GM19467 (cell line): ENCODE data around the gene NACC2.
"Not testable (repeated sequence)": the region's sequence is repeated elsewhere in the genome, so short reads cannot be mapped to it uniquely, and the experiment has no call there.

ENCODE experiments used
- ATAC-seq: cut with Tn5 transposase; IDR thresholded peaks from one replicate; pipeline ENCODE4 v1.9.1; 2021; ENCODE audit warnings: mild to moderate bottlenecking, moderate library complexity; ENCODE audit not compliant: unreplicated experiment

NACC2 gene

DNA sequence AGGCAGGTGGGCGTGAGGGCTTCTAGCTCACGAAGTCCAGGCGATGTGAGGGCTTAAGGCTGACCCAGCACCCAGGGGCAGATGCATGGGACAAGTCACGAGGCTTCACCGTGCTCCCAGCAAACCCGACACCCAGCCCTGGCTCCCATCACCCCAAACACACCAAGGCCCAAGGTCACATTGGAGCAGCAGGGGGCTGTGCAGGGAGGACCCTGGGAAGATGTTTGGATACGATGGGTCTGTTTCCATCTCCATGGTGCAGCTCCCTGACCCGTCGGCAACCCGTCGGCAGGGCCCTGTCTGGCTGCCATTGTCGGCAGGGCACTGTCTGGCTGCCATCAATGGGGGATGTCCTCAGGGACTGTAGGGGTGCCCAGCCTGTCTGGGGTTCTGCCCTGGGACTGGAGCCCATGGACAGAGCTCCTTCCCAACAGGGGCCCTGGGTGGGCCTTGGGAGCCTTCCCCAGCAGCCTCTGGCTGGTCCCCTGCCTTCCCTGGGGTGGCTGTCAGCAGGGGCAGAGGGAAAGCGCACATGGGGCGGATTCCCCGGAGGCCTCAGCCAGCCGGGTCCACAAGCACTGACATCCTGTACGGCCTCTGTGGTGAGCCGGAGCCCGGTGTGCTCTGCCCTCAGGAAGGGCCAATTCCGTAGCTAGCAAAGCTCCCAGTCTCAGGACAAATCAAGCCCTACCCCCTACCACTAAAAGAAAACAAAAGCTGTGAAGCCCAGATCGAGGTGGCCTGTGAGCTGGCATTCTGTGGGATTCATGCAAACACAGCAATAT lies 47.1 kb downstream of the NACC2 start:
- ATAC-seq, result no peak

- ATAC-seq, result no peak
Observed at GRCh38 chr9:136047076-136047774, 47.9 kb downstream of the NACC2 start.

DNA sequence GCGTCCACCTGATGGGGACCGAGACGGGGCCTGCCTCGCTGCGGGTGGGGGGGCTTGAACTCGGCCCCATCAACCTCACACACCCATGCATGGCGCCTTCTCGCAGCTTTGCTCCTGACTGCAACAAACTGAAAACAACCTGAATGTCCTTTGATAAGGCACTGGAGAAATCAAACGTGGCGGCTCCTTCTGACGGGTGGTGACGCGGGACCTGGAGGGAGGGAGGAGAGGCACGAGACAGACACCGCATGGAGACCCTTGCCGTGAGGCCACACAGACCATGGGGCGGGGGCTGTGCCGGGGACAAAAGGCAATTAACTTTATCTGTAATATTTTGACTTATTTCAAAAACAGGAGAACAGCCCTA lies 48.6 kb downstream of the NACC2 start:
- ATAC-seq, result no peak

DNA sequence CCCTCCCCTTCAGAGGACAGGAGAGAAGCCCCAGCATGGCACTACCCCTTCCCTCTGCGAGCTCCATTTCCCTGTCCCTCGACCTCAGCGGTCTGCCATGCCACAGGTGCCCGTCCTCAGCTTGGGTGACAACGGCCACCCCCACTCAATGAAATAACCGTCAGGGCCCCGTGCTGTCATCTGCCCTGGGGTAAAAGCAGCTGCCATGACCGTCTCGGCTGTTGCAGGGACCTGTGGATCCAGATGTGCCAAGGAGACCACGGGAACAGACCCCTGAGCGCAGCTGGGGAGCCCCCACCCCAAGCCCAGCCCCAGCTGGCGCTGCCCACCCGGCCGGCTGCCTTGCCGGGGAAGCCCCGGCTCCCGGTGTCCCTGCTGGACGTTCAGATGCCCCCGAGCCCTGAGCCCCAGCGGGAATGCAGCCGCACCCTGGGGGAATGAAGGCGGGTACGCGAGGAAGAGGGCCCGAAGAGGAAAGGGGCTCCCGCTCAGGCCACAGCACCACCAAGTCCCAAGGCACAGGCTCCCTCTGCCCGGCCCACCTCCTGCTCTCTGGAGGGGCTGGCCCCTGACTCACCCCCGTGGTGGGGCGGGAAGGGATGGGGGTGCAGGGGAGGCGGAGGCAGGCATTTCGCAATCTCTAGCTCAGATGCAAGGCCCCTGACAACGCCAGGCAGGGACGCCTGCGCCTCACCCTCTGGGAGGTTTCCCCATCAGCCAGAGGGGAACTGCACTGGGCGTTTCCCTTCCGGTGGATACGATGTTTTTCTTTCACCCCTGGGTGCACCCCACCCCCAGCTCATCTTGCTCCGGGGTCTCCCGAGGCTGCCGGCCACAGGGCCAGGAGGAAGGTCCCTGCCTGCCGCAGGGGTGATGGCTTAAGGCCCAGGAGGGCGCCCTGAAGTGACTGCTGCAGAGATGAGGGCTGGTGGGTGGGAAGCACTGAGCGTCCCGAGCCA lies 49.2 kb downstream of the NACC2 start:
- no peak for ATAC-seq

DNA sequence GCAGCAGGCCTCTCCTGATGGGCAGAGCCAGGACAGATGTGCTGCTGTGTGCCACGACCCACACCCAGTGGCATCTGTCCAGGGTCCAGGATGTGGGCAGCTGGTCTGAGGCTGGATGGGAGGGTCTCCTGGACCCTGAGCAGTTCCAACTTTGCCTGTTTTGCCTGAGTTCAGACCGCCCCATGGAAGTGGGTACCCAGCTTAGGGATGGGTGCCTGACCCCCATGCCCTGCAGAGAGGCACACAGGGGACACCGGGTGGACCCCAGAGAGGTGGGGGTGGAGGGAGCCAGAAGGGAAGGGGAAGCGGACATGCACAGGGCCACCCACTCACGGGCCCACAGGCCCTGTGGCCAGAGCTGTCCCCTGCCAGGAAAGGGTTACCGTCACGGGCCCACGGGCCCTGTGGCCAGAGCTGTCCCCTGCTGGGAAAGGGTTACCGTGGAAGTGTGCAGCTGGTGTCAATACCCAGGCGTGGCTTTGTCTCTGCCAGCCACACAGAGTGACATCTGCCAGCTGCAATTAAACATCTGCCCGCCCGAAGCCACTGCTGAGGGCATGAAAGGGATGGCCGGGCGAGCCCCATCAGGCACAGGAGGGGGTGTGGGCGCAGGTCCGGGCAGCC lies 50.0 kb downstream of the NACC2 start:
- ATAC-seq, result no peak

DNA sequence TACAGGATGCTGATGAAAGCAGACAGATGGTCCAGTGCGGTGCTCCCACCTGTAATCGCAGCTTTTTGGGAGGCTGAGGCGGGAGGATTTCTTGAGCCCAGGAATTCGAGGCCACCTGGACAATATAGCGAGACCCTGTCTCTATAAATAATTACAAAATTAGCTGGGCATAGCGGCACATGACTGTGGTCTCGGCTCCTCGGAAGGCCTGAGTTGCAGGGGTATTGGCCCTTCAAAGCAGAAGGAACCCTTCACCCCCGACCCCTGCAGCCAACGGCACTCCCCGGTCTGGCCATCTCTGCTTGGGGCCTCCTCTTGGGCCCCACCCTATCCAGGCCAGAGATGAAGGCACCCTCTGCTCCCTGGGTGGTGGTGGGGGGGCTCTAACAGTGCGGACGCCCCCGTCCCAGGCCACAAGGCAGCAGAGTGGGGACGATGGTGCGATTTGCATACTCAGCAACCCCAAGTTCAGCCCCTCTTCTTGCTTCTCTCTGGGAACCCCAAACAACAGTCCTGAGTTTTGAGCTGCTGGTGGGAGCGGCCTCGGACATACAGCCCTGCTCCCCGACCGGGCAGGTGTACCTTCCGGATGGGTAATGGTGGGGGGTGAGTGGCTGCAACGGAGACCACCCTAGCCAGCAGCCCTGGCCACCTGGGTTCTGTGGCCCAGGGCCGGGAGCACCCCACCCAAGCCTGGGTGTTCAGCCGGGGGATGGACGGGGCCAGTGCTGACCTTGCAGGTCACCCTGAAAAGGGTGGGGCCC lies 50.7 kb downstream of the NACC2 start:
- ATAC-seq, result no peak

GRCh38 chr9:136043441-136043991 lies 51.6 kb downstream of the NACC2 start:
- ATAC-seq, result no peak

- no peak for ATAC-seq
Observed at GRCh38 chr9:136042541-136042940, 52.5 kb downstream of the NACC2 start.

DNA sequence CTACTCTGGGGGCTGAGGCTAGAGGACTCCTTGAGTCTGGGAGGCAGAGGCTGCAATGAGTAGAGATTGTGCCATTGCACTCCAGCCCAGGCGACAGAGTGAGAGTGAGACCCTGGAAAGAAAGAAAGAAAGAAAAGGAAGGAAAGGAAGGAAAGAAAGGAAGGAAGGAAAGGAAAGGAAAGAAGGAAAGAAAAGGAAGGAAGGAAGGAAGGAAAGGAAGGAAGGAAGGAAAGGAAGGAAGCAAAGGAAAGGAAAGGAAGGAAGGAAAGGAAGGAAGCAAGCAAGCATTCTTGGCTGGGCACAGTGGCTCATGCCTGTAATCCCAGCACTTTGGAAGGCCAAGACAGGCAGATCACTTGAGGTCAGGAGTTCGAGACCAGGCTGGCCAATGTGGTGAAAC lies 54.2 kb downstream of the NACC2 start:
- not testable (repeated sequence) for ATAC-seq

GRCh38 chr9:136039488-136039887 lies 55.6 kb downstream of the NACC2 start:
- no peak for ATAC-seq

DNA sequence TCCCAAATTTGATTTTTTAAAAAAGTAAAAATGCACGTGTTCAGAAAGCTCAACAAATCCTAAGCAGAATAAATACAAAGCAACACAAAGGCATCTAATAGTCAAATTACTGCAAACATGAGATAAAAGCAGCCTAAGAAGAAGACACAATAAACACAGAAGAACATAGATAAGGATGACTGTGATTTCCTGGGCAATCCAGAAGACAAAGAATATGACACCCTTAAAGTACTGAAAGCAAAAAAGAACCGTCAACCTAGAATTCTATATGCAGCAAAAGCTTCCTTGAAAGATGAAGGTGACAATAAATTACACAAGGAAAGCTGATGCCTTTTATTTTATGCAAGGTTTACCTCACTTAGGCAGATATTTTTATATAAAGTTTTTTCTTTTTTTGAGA lies 58.2 kb downstream of the NACC2 start:
- ATAC-seq, result no peak

DNA sequence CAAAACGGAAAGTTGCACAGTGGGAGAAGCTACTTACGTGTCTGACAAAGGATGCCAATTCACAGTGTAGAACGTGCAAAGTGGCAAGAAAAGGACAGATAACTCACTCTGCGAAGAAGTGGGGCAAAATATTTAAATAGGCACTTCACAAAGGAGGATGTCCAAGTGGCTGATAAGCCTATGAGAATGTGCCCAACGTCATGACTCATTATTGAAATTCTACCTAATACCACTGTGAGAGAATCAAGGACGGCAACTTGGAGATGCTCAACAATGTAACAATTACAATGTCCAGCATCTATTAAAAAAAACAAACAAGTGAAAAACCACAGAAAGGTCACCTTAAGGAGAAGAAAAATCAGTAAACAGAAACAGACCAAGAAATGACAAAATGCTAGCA lies 59.0 kb downstream of the NACC2 start:
- ATAC-seq, result no peak

GRCh38 chr9:136031741-136032730 lies 63.1 kb downstream of the NACC2 start:
- no peak for ATAC-seq

- no peak for ATAC-seq
Observed at GRCh38 chr9:136031094-136031493, 64.0 kb downstream of the NACC2 start.

DNA sequence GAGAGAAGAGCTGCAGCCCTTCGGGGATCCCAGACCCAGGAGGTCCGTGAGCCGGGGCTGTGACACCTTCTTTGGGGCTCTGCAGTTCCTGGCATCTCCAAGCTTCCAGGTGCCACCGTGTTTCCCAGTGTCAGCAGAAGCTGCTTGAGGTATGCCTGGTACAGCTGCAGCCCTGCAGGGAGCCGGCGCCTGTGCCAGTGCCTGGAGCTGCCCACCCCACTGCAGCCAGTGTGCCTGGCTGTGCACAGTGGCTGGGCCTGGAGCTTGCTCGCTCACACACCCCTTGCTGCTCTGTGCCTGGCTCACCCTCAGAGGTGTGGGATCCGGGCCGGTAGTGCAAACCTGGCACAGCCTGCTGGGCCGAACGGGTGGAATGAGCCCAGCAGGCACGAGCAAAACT lies 65.5 kb downstream of the NACC2 start:
- no peak for ATAC-seq

DNA sequence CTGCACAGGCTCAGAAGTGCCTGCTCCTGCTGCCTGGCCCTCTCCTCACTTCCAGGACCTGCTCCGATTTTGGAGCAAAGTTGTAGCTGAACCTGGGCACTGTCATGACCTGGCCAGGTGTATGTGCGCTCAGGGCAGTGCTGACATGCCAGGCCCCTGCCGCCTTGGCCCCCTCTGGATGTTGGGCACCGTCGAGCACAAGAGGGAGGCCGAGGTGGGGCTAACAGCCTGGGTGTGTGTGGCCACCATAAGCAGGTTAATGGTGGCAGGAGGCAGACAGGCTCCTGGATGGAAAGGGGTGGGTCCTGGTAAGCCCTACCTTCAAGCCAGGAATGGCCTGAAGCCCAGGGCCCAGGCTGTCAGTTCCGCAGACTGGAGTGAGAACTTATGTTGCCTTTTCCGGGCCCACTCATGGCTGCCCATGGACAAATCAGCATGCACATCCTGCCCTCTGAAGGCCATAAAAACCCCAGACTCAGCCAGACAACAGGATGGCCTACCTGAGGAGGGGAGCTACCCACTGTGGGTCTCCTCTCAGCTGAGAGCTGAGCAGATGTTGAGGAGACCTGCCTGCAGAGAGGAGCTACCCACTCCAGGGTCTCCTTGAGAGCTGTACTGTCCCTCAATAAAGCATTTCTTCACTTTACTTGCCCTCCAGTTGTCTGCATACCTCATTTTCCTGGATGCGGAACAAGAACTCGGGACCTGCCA lies 66.2 kb downstream of the NACC2 start:
- ATAC-seq, result no peak

GRCh38 chr9:136026943-136027289 lies 68.2 kb downstream of the NACC2 start:
- not testable (repeated sequence) for ATAC-seq

DNA sequence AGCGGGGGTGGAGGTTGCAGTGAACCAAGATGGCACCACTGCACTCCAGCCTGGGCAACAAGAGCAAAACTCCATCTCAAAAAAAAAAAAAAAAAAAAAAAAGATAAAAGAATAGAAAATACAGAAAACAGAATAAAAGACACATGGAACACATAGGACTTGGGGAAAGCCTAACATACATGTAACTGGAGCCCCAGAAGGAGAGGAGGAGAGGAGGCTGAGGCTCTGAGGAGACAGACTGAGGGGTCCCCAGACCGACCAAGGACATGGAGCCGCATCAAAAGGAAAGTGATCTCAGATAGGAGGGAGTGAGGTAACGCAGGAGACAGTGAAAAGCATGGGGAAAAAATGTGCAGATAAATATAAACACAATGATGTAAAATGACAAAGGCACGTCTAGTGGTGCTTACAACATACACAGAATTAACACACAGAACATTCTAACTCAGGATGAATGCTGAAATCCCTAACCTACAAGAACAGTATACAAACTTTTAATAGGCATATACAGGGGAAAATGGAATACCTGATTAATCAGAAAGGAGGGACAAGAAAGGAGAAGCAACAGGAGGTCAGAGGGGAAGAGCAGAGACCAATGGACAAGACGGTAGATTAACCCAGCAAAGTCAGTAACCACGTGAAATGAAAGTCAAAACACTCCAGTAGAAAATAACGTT lies 68.7 kb downstream of the NACC2 start:
- no peak for ATAC-seq
